Right renal cortex interstitium (tissue), 3 donors: ENCODE measurements around the gene FNDC1. TPM values are rescaled to one million over a fixed set of nuclear protein-coding genes. Genes with fewer than 3 reads are reported as not detected.
A peak's percentile ranks its signal among the peaks of the same experiment; 100 is the strongest.
"Not testable (repeated sequence)": the region's sequence is repeated elsewhere in the genome, so short reads cannot be mapped to it uniquely, and the experiment has no call there.

Experiments used
- DNase-seq, 3 donors: peaks; one replicate each; pipeline ENCODE4 v3.0.0-alpha.2; 2013; ENCODE audit warnings: low read depth in 3 of 3, low spot score in 2 of 3
- polyA plus RNA-seq, 3 donors: library from polyadenylated mRNA; unstranded; fragments of 120-200 nt; gene quantifications; one replicate each; pipeline ENCODE4 v1.2.1, GENCODE V29; 2013; ENCODE audit not compliant: insufficient read length in 3 of 3

Gene FNDC1
- polyA plus RNA-seq, result 1 to 10 TPM; 6.0 to 7.3 (median 7.1) TPM

- no peak for DNase-seq
Observed at GRCh38 chr6:159169193-159169555, at the start of gene FNDC1. Gene FNDC1, plus strand, starts transcription at chr6:159169400. Its CDS starts 197 bp downstream, at chr6:159169597.

- no peak for DNase-seq
Observed at GRCh38 chr6:159119791-159120190, 49.4 kb upstream of the FNDC1 start.

- no peak for DNase-seq
Observed at GRCh38 chr6:159121486-159121885, 47.7 kb upstream of the FNDC1 start.

- DNase-seq, result no peak
Observed at GRCh38 chr6:159122453-159122852, 46.7 kb upstream of the FNDC1 start.

GRCh38 chr6:159123831-159124230, 45.4 kb upstream of the FNDC1 start:
- DNase-seq, result not testable (repeated sequence)

- no peak for DNase-seq
Observed at GRCh38 chr6:159125014-159125609, 44.1 kb upstream of the FNDC1 start.

GRCh38 chr6:159125951-159126352, 43.2 kb upstream of the FNDC1 start:
- DNase-seq, result no peak

GRCh38 chr6:159126590-159126989, 42.6 kb upstream of the FNDC1 start:
- DNase-seq, result no peak

- no peak for DNase-seq
Observed at GRCh38 chr6:159127701-159128100, 41.5 kb upstream of the FNDC1 start.

- DNase-seq, result no peak
Observed at GRCh38 chr6:159128978-159129377, 40.2 kb upstream of the FNDC1 start.

GRCh38 chr6:159130846-159131245, 38.4 kb upstream of the FNDC1 start:
- no peak for DNase-seq

GRCh38 chr6:159131709-159132108, 37.5 kb upstream of the FNDC1 start:
- no peak for DNase-seq

GRCh38 chr6:159132664-159133063, 36.5 kb upstream of the FNDC1 start:
- no peak for DNase-seq

GRCh38 chr6:159134701-159135364, 34.4 kb upstream of the FNDC1 start:
- peak in 2 of 3 donors; percentile 20 to 35 for DNase-seq

GRCh38 chr6:159137676-159138075, 31.5 kb upstream of the FNDC1 start:
- DNase-seq, result no peak

- no peak for DNase-seq
Observed at GRCh38 chr6:159142531-159142930, 26.7 kb upstream of the FNDC1 start.

- DNase-seq, result no peak
Observed at GRCh38 chr6:159148641-159149040, 20.6 kb upstream of the FNDC1 start.

GRCh38 chr6:159149641-159150040, 19.6 kb upstream of the FNDC1 start:
- no peak for DNase-seq

GRCh38 chr6:159151266-159151855, 17.8 kb upstream of the FNDC1 start:
- DNase-seq, result no peak

- DNase-seq, result no peak
Observed at GRCh38 chr6:159152041-159152440, 17.2 kb upstream of the FNDC1 start.

GRCh38 chr6:159152782-159153181, 16.4 kb upstream of the FNDC1 start:
- no peak for DNase-seq

- no peak for DNase-seq
Observed at GRCh38 chr6:159155679-159156078, 13.5 kb upstream of the FNDC1 start.
